Measurements from ENCODE around the gene XPR1.

Gene XPR1

GRCh38 chr1:180622658-180623508 is 8.9 kb upstream of the XPR1 start:
- Histone ChIP-seq H4K20me1 (ENCODE audit: low read depth, low read length) (no peaks in the 10 kb centered on the region), H3K79me2 (ENCODE audit: insufficient read depth, low read length) (no peaks in the 10 kb centered on the region), H3K9ac (ENCODE audit: low read length) (no peak overlapping the region), H3K36me3 (ENCODE audit: low read length) (no peaks in the 10 kb centered on the region), H2AFZ (ENCODE audit: low read depth, low read length, severe bottlenecking) (no peak overlapping the region), H3K9me2 (replicated peaks; ENCODE audit: insufficient read depth, low read length) (no peaks in the 10 kb centered on the region), H3K27ac (ENCODE audit: low read depth, low read length) (no peak overlapping the region), H3K9me3 (ENCODE audit: insufficient read depth, low read length) (no peaks in the 10 kb centered on the region), H3K4me3 (ENCODE audit: insufficient read depth, low read length, poor library complexity, severe bottlenecking) (no peak overlapping the region), H3K27me3 (ENCODE audit: low read length) (no peaks in the 10 kb centered on the region), H3K4me2 (ENCODE audit: low read depth, low read length, poor library complexity, severe bottlenecking) (no peak overlapping the region), H3F3A (ENCODE audit: insufficient read depth) (no peaks in the 10 kb centered on the region)
- TF ChIP-seq CTCF (IDR thresholded peaks at IDR 0.05; ENCODE audit: insufficient read depth, low read length, poor library complexity, severe bottlenecking) (no peak), EZH2phosphoT487 (conservative IDR thresholded peaks at IDR 0.05; ENCODE audit: low read length) (no peak)

- Histone ChIP-seq H3K9me3 (ENCODE audit: insufficient read depth, low read length) (no peaks in the 10 kb centered on the region), H3K27me3 (ENCODE audit: low read length) (no peaks in the 10 kb centered on the region), H3K36me3 (ENCODE audit: low read length) (no peaks in the 10 kb centered on the region), H4K20me1 (ENCODE audit: low read depth, low read length) (no peaks in the 10 kb centered on the region), H3K9me2 (replicated peaks; ENCODE audit: insufficient read depth, low read length) (no peaks in the 10 kb centered on the region), H3K9ac (ENCODE audit: low read length) (no peak overlapping the region), H3K27ac (ENCODE audit: low read depth, low read length) (no peak overlapping the region), H3K4me2 (ENCODE audit: low read depth, low read length, poor library complexity, severe bottlenecking) (no peak overlapping the region), H3K4me3 (ENCODE audit: insufficient read depth, low read length, poor library complexity, severe bottlenecking) (no peak overlapping the region), H2AFZ (ENCODE audit: low read depth, low read length, severe bottlenecking) (no peak overlapping the region), H3F3A (ENCODE audit: insufficient read depth) (no peaks in the 10 kb centered on the region), H3K79me2 (ENCODE audit: insufficient read depth, low read length) (no peaks in the 10 kb centered on the region)
- TF ChIP-seq CTCF (IDR thresholded peaks at IDR 0.05; ENCODE audit: insufficient read depth, low read length, poor library complexity, severe bottlenecking) (no peak), EZH2phosphoT487 (conservative IDR thresholded peaks at IDR 0.05; ENCODE audit: low read length) (no peak)
Observed at GRCh38 chr1:180623579-180624347, 8.1 kb upstream of the XPR1 start.

- H3F3A ChIP-seq (ENCODE audit: insufficient read depth) = no peaks in the 10 kb centered on the region
- H3K4me3 ChIP-seq (ENCODE audit: insufficient read depth, low read length, poor library complexity, severe bottlenecking) = no peak overlapping the region
- no peak overlapping the region for H3K9ac ChIP-seq (ENCODE audit: low read length)
- no peak overlapping the region for H3K27ac ChIP-seq (ENCODE audit: low read depth, low read length)
- H3K9me3 ChIP-seq (ENCODE audit: insufficient read depth, low read length) = no peaks in the 10 kb centered on the region
- TF ChIP-seq EZH2phosphoT487 (conservative IDR thresholded peaks at IDR 0.05; ENCODE audit: low read length) (no peak), CTCF (IDR thresholded peaks at IDR 0.05; ENCODE audit: insufficient read depth, low read length, poor library complexity, severe bottlenecking) (no peak)
- no peak overlapping the region for H3K4me2 ChIP-seq (ENCODE audit: low read depth, low read length, poor library complexity, severe bottlenecking)
- H3K27me3 ChIP-seq (ENCODE audit: low read length) = no peaks in the 10 kb centered on the region
- H3K36me3 ChIP-seq (ENCODE audit: low read length) = no peaks in the 10 kb centered on the region
- no peaks in the 10 kb centered on the region for H4K20me1 ChIP-seq (ENCODE audit: low read depth, low read length)
- no peaks in the 10 kb centered on the region for H3K79me2 ChIP-seq (ENCODE audit: insufficient read depth, low read length)
- H3K9me2 ChIP-seq (replicated peaks; ENCODE audit: insufficient read depth, low read length) = no peaks in the 10 kb centered on the region
- H2AFZ ChIP-seq (ENCODE audit: low read depth, low read length, severe bottlenecking) = no peak overlapping the region
Observed at GRCh38 chr1:180626711-180627110, 5.1 kb upstream of the XPR1 start.
